ENCODE measurements around the gene CIAPIN1.

DNA sequence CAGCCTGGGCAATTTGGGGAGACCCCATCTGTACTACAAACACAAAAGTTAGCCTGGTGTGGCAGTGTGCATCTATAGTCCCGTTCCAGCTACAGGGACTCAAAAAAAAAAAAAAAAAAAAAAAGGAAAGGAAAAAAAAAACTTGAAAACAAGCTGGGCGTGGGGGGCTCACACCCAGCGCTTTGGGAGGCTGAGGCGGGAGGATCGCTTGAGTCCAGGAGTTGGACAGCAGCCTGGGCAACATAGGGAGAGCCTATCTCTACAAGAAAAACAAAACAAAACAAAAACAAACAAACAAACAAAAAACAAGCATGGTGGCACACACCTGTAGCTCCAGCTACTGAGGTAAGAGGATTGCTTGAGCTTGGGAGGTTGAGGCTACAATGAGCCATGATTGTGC lies 55.5 kb downstream of the CIAPIN1 start:
- TF ChIP-seq POLR2AphosphoS5 (IDR thresholded peaks at IDR 0.05) (no peak), CTCF (IDR thresholded peaks at IDR 0.05) (no peak), EP300 (IDR thresholded peaks at IDR 0.05) (no peak)
